KOPT-K1 (cell line): ENCODE data around the gene BOK.

Experiments used
- H3K27ac ChIP-seq: fragments of 200-600 bp; sonication (generic); 2 replicates; pipeline ENCODE4 v1.5.1; 2016; ENCODE audit warnings: antibody characterized with exemption, mild to moderate bottlenecking, low read depth, low read length; ENCODE audit not compliant: poor library complexity, severe bottlenecking
- H3K36me3 ChIP-seq: fragments of 200-600 bp; sonication (generic); 2 replicates; pipeline ENCODE4 v1.5.1; 2017; ENCODE audit warnings: antibody characterized with exemption, mild to moderate bottlenecking, low read length, moderate library complexity; ENCODE audit not compliant: insufficient read depth
- H3K9me3 ChIP-seq: fragments of 200-600 bp; sonication (generic); 2 replicates; pipeline ENCODE4 v1.5.1; 2017; ENCODE audit warnings: antibody characterized with exemption, low read length, mild to moderate bottlenecking; ENCODE audit not compliant: insufficient read depth, poor library complexity, severe bottlenecking

Gene BOK

DNA sequence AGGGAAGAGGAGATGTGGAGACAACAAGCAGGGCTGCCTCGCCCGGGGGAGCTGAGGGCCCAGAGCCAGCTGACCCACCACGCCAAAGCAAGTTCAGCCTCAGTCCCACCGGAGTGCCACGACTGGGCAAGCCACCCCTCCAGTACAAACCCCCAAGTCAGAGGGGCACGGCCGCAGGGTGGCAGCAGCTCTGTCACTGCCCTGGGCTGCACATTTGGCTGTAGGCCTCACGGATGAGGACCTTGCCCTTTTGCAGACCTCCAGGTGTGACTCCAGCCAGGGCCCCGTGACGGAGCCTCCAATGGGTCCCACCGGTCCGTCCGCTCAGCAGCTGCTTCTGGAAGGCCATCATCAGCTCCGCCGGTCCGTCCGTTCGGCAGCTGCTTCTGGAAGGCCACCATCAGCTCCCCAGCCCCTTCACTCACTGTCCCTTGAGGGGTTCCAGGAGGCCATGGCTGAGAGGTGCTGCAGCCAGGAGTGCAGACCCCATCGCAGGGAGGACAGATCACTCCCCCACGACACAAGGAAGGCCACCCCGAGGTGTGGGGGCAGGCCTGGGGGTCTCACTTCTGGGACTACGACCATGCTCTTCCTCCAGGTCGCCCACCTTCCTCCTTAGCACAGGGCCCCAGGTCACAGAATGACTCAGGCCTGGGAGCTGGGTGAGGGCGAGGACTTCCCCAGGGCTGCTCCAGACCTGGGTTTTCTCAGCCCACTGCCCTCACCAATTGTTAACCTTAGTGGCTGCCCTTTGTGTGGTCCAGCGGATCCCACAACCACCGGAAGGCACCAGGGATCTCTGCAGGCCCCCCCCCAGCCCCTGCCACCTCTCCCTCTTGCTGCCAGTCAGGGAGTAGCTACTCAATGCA is 25.6 kb upstream of the BOK start:
- Histone ChIP-seq H3K27ac (no peak overlapping the region), H3K36me3 (no peaks in the 10 kb centered on the region), H3K9me3 (no peaks in the 10 kb centered on the region)

DNA sequence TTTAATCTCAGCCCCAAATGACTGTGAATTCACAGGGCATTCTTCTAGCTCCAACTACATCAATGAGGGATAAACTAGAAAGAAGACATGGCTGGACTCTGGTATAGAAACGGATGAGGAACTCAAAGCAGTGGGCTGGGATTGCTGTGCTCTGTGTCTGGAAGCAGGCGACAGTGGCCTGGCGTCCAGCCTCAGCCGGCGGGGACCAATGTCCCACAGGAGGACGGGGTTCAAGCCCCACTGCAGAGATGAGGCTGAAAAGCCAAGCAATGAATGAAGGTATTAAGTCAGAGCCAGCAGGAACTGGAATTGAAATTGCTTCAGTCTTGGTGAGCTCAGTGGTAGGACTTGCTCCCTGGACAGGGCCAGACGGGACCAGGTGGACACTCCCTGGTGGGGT is 24.3 kb upstream of the BOK start:
- H3K27ac ChIP-seq: no peak overlapping the region
- no peaks in the 10 kb centered on the region for H3K9me3 ChIP-seq
- H3K36me3 ChIP-seq: no peaks in the 10 kb centered on the region

DNA sequence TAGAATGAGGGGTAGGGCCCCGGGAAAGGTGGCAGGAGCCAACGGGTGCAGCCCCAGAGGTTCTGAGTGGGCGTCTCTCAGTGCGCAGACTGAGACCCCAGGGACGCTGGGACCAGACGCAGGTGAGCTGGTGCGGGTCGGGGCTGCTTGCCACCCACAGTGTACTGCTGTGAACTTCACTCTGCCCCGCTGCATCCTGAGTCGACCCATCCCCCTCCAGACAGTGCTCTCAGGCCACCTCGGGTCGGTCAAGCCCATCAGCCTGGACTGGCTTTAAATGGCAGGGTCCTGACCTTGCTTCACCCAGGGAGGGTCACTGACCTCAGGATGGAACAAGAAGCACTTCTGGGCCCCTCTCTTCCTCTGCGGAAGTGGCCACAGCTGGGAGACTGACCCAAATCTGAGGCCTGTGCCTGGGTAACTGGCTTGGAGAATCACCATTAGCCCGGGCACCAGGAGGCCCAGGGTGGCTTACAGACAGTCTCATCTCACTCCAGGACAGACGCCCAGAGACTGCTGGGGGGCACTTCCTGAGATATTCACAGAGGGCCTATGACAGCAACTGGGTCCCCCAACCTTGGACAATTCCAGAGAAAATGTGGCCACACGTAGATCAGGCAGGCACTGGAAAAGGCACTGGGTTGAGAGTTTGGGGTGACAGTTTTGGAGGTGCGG is 23.7 kb upstream of the BOK start:
- no peak overlapping the region for H3K27ac ChIP-seq
- H3K9me3 ChIP-seq: no peaks in the 10 kb centered on the region
- H3K36me3 ChIP-seq: no peaks in the 10 kb centered on the region

GRCh38 chr2:241535871-241536655 is 22.5 kb upstream of the BOK start:
- no peak overlapping the region for H3K27ac ChIP-seq
- no peaks in the 10 kb centered on the region for H3K36me3 ChIP-seq
- no peaks in the 10 kb centered on the region for H3K9me3 ChIP-seq

- Histone ChIP-seq H3K27ac (no peak overlapping the region), H3K36me3 (no peaks in the 10 kb centered on the region), H3K9me3 (no peaks in the 10 kb centered on the region)
Measured at GRCh38 chr2:241538838-241539615, 19.5 kb upstream of the BOK start.

DNA sequence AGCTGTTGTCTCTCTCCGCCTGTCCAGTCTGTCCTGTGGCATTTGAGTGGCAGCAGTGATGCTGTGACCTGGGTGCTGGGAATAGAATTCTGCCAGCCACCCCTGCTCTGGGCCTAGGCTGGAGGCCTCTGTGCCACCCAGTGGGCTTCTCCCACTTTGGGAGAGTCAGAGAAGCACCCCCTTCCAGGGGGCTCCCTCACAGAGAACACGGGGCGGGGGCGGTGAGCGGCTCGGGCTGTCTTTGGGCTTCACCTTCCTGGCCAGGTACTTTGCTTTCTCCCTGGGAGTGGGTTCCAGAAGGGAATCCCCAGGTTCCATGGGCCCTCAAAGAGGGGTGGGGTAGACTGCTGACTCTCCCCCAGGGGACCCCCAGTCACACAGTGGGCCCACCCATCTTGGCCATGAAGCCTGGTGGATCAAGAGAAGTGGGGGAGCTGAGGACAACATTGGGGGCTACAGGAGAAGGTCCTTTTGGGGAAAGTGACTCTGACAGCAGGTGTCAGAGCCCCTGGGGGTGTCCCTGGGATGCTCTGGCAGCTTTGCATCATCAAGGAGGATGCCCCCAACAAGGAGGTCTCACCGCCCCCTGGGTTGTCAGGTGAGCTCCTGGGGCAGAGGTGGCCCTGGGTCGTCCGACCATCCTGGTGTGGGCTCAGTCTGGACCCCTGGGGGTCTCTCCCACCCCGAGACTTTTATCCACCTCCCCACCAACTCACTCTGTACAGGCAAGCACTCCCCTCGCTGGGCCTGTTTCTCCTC is 18.8 kb upstream of the BOK start:
- no peak overlapping the region for H3K27ac ChIP-seq
- no peaks in the 10 kb centered on the region for H3K9me3 ChIP-seq
- H3K36me3 ChIP-seq: no peaks in the 10 kb centered on the region

GRCh38 chr2:241540401-241540770 is 18.2 kb upstream of the BOK start:
- Histone ChIP-seq H3K27ac (no peak overlapping the region), H3K36me3 (no peaks in the 10 kb centered on the region), H3K9me3 (no peaks in the 10 kb centered on the region)

- Histone ChIP-seq H3K9me3 (no peaks in the 10 kb centered on the region), H3K36me3 (no peaks in the 10 kb centered on the region), H3K27ac (no peak overlapping the region)
Measured at GRCh38 chr2:241540771-241541561, 17.6 kb upstream of the BOK start.

- no peaks in the 10 kb centered on the region for H3K36me3 ChIP-seq
- H3K9me3 ChIP-seq: no peaks in the 10 kb centered on the region
- H3K27ac ChIP-seq: no peak overlapping the region
Measured at GRCh38 chr2:241541564-241542277, 16.8 kb upstream of the BOK start.

DNA sequence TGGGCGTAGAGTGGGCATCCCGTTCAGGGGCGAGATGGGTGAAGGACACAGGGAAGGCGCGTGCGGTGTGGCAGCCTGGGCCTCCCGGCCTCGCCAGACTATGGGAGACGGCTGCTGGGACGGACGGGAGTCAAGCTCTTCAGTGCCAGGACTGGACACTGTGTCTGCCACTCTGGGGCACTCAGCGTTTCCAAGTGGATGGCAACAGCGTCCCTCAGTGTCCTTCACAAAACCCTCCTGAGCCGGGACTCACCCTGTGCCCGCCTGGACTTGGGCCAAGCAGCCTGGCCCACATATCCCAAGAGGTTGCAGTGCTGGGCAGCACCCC is 16.3 kb upstream of the BOK start:
- no peaks in the 10 kb centered on the region for H3K36me3 ChIP-seq
- H3K9me3 ChIP-seq: no peaks in the 10 kb centered on the region
- no peak overlapping the region for H3K27ac ChIP-seq

DNA sequence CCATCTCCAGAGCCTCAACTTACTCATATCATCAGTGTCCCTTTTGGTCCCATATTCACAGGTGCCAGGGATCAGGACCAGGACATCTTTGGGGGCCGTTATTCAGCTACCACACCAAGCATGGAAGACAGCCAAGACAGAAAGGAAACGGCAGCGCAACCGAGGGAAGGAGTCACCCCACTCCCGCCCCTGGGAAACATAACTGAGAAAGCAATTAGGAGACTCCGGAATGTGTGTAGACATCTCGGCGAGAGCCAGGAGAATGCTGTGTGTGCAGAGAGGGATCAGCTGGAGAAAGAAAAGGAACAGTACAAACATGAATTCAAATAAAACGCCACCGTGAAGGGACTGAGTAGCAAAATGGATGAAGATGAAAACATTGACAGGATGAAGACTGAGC is 13.4 kb upstream of the BOK start:
- Histone ChIP-seq H3K27ac (no peak overlapping the region), H3K9me3 (no peaks in the 10 kb centered on the region), H3K36me3 (no peaks in the 10 kb centered on the region)

- Histone ChIP-seq H3K9me3 (no peaks in the 10 kb centered on the region), H3K36me3 (no peaks in the 10 kb centered on the region), H3K27ac (no peak overlapping the region)
Measured at GRCh38 chr2:241545523-241546473, 12.7 kb upstream of the BOK start.
